Keratinocyte (primary cell): ENCODE results near the gene LILRA6. TPM values are rescaled to one million over a fixed set of nuclear protein-coding genes. Genes with fewer than 3 reads are reported as not detected.
"Not testable (repeated sequence)": the region's sequence is repeated elsewhere in the genome, so short reads cannot be mapped to it uniquely, and the experiment has no call there.

Source experiments
- DNase-seq: peaks from one replicate; pipeline ENCODE4 v3.0.0-alpha.2; 2011; ENCODE audit warnings: low read depth, missing footprints, low spot score
- FAIRE-seq: peaks from 2 replicates; lab custom pipeline; 2011; peaks lifted over from hg19 to GRCh38; lab: Jason Lieb, UNC
- H2AFZ ChIP-seq: 2 replicates; pipeline ENCODE4 v1.6.0; 2012; ENCODE audit warnings: low read length, control low read depth, inconsistent platforms; ENCODE audit not compliant: control insufficient read depth
- H3K27ac ChIP-seq: 2 replicates; pipeline ENCODE4 v1.5.1; 2011; ENCODE audit warnings: low read length; ENCODE audit not compliant: control insufficient read depth, insufficient read depth
- H3K27me3 ChIP-seq: 3 replicates; pipeline ENCODE4 v1.6.0; 2011; ENCODE audit warnings: low read length; ENCODE audit not compliant: control insufficient read depth, insufficient read depth; ENCODE audit errors: extremely low read depth
- H3K36me3 ChIP-seq, 2 experiments: 2 replicates in 1 of 2; 3 replicates in 1 of 2; pipeline ENCODE4 v1.5.1; 2011; ENCODE audit warnings: low read length in 2 of 2, mild to moderate bottlenecking in 1 of 2; ENCODE audit not compliant: control insufficient read depth in 2 of 2, insufficient read depth in 2 of 2; ENCODE audit errors: extremely low read depth in 1 of 2
- H3K4me1 ChIP-seq: 3 replicates; pipeline ENCODE4 v1.5.1; 2011; ENCODE audit warnings: low read length; ENCODE audit not compliant: control insufficient read depth, insufficient read depth; ENCODE audit errors: extremely low read depth
- H3K4me2 ChIP-seq: 3 replicates; pipeline ENCODE4 v1.6.0; 2011; ENCODE audit warnings: low read depth, low read length; ENCODE audit not compliant: control insufficient read depth, insufficient read depth; ENCODE audit errors: extremely low read depth
- H3K4me3 ChIP-seq, 3 experiments: fragments of 200-600 bp in 1 of 3; sonication (generic) in 1 of 3; 2 replicates in 2 of 3; 3 replicates in 1 of 3; pipeline ENCODE4 v1.5.1; 2011 to 2016; ENCODE audit warnings: low read length in 3 of 3, mild to moderate bottlenecking in 3 of 3, control low read depth in 2 of 3, inconsistent platforms in 1 of 3, low read depth in 1 of 3, mixed read lengths in 1 of 3, mixed run types in 1 of 3, moderate library complexity in 1 of 3; ENCODE audit not compliant: control insufficient read depth in 2 of 3, insufficient read depth in 2 of 3; ENCODE audit errors: extremely low read depth in 1 of 3
- H3K79me2 ChIP-seq: 2 replicates; pipeline ENCODE4 v1.6.0; 2012; ENCODE audit warnings: low read length; ENCODE audit not compliant: control insufficient read depth, insufficient read depth
- H3K9ac ChIP-seq: 3 replicates; pipeline ENCODE4 v1.6.0; 2011; ENCODE audit warnings: low read length; ENCODE audit not compliant: control insufficient read depth, insufficient read depth; ENCODE audit errors: extremely low read depth
- H3K9me1 ChIP-seq: 3 replicates; pipeline ENCODE4 v1.6.0; 2011; ENCODE audit warnings: low read length; ENCODE audit not compliant: control insufficient read depth, insufficient read depth; ENCODE audit errors: extremely low read depth
- H3K9me3 ChIP-seq: 2 replicates; pipeline ENCODE4 v1.5.1; 2012; ENCODE audit warnings: low read depth, low read length; ENCODE audit not compliant: control insufficient read depth
- H4K20me1 ChIP-seq: 3 replicates; pipeline ENCODE4 v1.6.0; 2011; ENCODE audit warnings: low read length; ENCODE audit not compliant: control insufficient read depth, insufficient read depth; ENCODE audit errors: extremely low read depth
- EZH2 ChIP-seq: IDR thresholded peaks from one replicate; pipeline ENCODE4 v1.6.1; 2012; ENCODE audit warnings: inconsistent platforms, mild to moderate bottlenecking, low read length, moderate library complexity
- dilution Hi-C: fragments of 300-500 bp; cut with MboI; formaldehyde crosslinking; loops from one replicate; pipeline ENCODE4 v1.7.0; 2020; ENCODE audit warnings: low sequenced_read_pairs; ENCODE audit not compliant: extremely low pct_ligation_motif_present
- polyA plus RNA-seq, 5 experiments: library from polyadenylated mRNA; depleted of rRNA in 3 of 5; stranded (reverse) in 3 of 5; stranded (forward) in 1 of 5; unstranded in 1 of 5; fragments of >200 nt; gene quantifications; 1 replicate in 1 of 5; 2 replicates in 3 of 5; 3 replicates in 1 of 5; pipeline versions ENCODE4 v1.2.1 to v1.2.3, GENCODE V29; 2011 to 2012; ENCODE audit warnings: missing spikeins in 2 of 5, low read depth in 1 of 5, low replicate concordance in 1 of 5
- TF ChIP-seq, protein P1 (sequence below), 3 experiments: IDR thresholded peaks in 1 of 3; conservative IDR thresholded peaks in 1 of 3; optimal IDR thresholded peaks in 1 of 3; 2 replicates in 2 of 3; 3 replicates in 1 of 3; pipeline versions ENCODE3 to v1.5.1; 2011; ENCODE audit warnings: low read length in 3 of 3, mild to moderate bottlenecking in 3 of 3, moderate library complexity in 2 of 3, control low read depth in 1 of 3, inconsistent platforms in 1 of 3; ENCODE audit not compliant: insufficient read depth in 2 of 3; ENCODE audit errors: extremely low read depth in 1 of 3

LILRA6 gene
- polyA plus RNA-seq, 1 donor (not counting 4 experiments of a cell fraction or from before 2014, with no cell fraction given) = not detected

DNA sequence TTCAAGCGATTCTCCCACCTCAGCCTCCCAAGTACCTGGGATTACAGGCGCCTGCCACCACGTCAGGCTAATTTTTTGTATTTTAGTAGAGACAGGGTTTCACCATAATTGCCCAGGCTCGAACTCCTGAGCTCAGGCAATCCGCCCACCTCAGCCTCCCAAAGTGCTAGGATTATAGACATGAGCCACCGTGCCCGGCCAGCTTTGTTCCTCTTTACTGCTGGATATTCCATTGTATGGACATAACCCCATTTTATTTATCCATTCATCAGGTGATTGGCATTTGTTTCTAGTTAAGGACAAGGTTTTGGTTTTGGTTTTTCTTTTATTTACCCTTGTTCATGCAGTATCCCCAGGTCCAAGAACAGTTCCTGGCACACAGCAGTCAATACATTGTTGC is 46.1 kb downstream of the LILRA6 start:
- H2AFZ ChIP-seq = no peak overlapping the region
- H3K27me3 ChIP-seq = no peaks in the 10 kb centered on the region
- H3K27ac ChIP-seq = no peak overlapping the region
- FAIRE-seq = no peak
- no peak overlapping the region for H3K4me2 ChIP-seq
- no peaks in the 10 kb centered on the region for H3K9me1 ChIP-seq
- H4K20me1 ChIP-seq = peaks cover 5% of the 10 kb centered on the region
- no peak overlapping the region for H3K9ac ChIP-seq
- H3K4me3 ChIP-seq = no peak overlapping the region
- no peaks in the 10 kb centered on the region for H3K9me3 ChIP-seq
- dilution Hi-C loops = no loop called here
- TF ChIP-seq EZH2 = no peak
- TF ChIP-seq, protein P1, sequence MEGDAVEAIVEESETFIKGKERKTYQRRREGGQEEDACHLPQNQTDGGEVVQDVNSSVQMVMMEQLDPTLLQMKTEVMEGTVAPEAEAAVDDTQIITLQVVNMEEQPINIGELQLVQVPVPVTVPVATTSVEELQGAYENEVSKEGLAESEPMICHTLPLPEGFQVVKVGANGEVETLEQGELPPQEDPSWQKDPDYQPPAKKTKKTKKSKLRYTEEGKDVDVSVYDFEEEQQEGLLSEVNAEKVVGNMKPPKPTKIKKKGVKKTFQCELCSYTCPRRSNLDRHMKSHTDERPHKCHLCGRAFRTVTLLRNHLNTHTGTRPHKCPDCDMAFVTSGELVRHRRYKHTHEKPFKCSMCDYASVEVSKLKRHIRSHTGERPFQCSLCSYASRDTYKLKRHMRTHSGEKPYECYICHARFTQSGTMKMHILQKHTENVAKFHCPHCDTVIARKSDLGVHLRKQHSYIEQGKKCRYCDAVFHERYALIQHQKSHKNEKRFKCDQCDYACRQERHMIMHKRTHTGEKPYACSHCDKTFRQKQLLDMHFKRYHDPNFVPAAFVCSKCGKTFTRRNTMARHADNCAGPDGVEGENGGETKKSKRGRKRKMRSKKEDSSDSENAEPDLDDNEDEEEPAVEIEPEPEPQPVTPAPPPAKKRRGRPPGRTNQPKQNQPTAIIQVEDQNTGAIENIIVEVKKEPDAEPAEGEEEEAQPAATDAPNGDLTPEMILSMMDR (optimal IDR thresholded peaks at IDR 0.05 in 1 of 3, IDR thresholded peaks at IDR 0.05 in 1 of 3, conservative IDR thresholded peaks at IDR 0.05 in 1 of 3; ENCODE audit: extremely low read depth in 1 of 3, insufficient read depth in 2 of 3, low read length in 3 of 3) = no peak
- peaks cover 18% of the 10 kb centered on the region for H3K4me1 ChIP-seq
- peaks cover 6 to 15% of the 10 kb centered on the region in 2 experiments for H3K36me3 ChIP-seq
- no peak for DNase-seq
- peaks cover 27% of the 10 kb centered on the region for H3K79me2 ChIP-seq

DNA sequence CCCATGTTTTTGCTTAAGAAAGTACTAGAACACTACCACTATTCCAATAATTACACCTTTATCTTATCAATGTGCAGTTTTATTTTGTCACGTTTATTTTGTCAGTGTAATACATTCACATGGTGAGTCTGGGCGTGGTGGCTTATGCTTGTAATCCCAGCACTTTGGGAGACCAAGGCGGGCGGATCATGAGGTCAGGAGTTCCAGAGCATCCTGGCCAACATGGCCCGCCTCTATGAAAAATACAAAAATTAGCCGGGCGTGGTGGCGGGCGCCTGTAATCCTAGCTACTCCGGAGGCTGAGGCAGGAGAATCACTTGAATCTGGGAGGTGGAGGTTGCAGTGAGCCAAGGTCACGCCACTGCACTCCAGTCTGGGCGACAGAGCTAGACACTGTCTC is 48.1 kb downstream of the LILRA6 start:
- H4K20me1 ChIP-seq, dilution Hi-C loops, H3K9me1 ChIP-seq, FAIRE-seq, H3K27me3 ChIP-seq, H3K4me2 ChIP-seq, H3K36me3 ChIP-seq, H3K4me3 ChIP-seq, DNase-seq, H2AFZ ChIP-seq, H3K27ac ChIP-seq, H3K9ac ChIP-seq, H3K9me3 ChIP-seq: not testable (repeated sequence)
- peaks cover 15% of the 10 kb centered on the region for H3K4me1 ChIP-seq
- H3K79me2 ChIP-seq = peaks cover 20% of the 10 kb centered on the region

DNA sequence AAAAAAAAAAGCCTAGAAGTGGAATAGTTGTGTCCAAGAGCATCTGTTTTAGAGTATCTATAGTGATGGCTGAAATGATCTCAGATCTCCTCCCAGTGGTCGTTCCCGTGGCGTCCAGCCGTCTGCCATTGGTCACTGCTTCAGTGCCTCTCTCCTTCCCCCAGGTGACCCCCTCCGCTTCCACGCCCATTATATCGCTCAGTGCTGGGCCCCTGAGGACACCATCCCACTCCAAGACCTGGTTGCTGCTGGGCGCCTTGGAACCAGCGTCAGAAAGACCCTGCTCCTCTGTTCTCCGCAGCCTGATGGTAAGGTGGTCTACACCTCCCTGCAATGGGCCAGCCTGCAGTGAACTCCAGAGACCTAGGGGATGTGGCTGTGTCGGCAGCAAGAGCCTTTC is 49.6 kb downstream of the LILRA6 start:
- Histone ChIP-seq H3K4me2 (no peak overlapping the region), H3K36me3 (peaks cover 3 to 8% of the 10 kb centered on the region in 2 experiments)

More for the DNA sequence above, 49.6 kb downstream of the LILRA6 start:
- TF ChIP-seq, protein P1 (optimal IDR thresholded peaks at IDR 0.05 in 1 of 3, IDR thresholded peaks at IDR 0.05 in 1 of 3, conservative IDR thresholded peaks at IDR 0.05 in 1 of 3; ENCODE audit: extremely low read depth in 1 of 3, insufficient read depth in 2 of 3, low read length in 3 of 3) = no peak
- no peak for TF ChIP-seq EZH2
- FAIRE-seq (no peak), DNase-seq (no peak)
- no peak overlapping the region for H3K4me3 ChIP-seq
- H3K9me3 ChIP-seq = no peaks in the 10 kb centered on the region
- peaks cover 21% of the 10 kb centered on the region for H3K4me1 ChIP-seq
- dilution Hi-C loops = no loop called here
- H3K9ac ChIP-seq = no peak overlapping the region
- H3K9me1 ChIP-seq = no peaks in the 10 kb centered on the region
- H3K27me3 ChIP-seq = no peaks in the 10 kb centered on the region
- no peak overlapping the region for H2AFZ ChIP-seq
- H4K20me1 ChIP-seq = no peaks in the 10 kb centered on the region
- peaks cover 32% of the 10 kb centered on the region for H3K79me2 ChIP-seq
- no peak overlapping the region for H3K27ac ChIP-seq
